Naive thymus-derived CD4-positive, alpha-beta T cell (primary cell): Measurements from ENCODE around the gene CDK15. TPM values are rescaled to one million over a fixed set of nuclear protein-coding genes. Genes with fewer than 3 reads are reported as not detected.

Source experiments
- ATAC-seq: fragments of 150-1000 bp; cut with Tn5 transposase; 2 replicates; pipeline ENCODE4 v1.10.0; 2021; ENCODE audit warnings: mild to moderate bottlenecking, moderate library complexity
- CTCF ChIA-PET: fragments of 350-600 bp; sonication (Branson Sonifier 250); formaldehyde crosslinking; loops from one replicate; lab custom pipeline; 2021; ENCODE audit warnings: antibody characterized with exemption; lab: Charles Lee
- POLR2A ChIA-PET: fragments of 350-600 bp; sonication (Branson Sonifier 250); formaldehyde crosslinking; loops from one replicate; lab custom pipeline; 2021; ENCODE audit warnings: antibody characterized with exemption, inconsistent platforms; lab: Charles Lee
- DNase-seq, 9 donors: peaks; one replicate each; pipeline versions ENCODE4 v3.0.0 to v3.0.0-alpha.2; 2020 to 2022; ENCODE audit warnings: mixed read lengths in 1 of 9
- H3K27ac ChIP-seq: one replicate; pipeline ENCODE4 v1.7.0; 2013; ENCODE audit warnings: mild to moderate bottlenecking, low read depth, low read length, moderate library complexity
- H3K27me3 ChIP-seq, 2 donors: one replicate each; pipeline ENCODE4 v1.7.0; 2013; ENCODE audit warnings: low read length in 2 of 2, mild to moderate bottlenecking in 2 of 2, moderate library complexity in 2 of 2; ENCODE audit not compliant: control insufficient read depth in 2 of 2, insufficient read depth in 2 of 2
- H3K36me3 ChIP-seq, 3 experiments: 1 replicate in 2 of 3; 2 replicates in 1 of 3; pipeline ENCODE4 v1.7.0; 2013; ENCODE audit warnings: low read length in 3 of 3, mild to moderate bottlenecking in 3 of 3, moderate library complexity in 1 of 3; ENCODE audit not compliant: insufficient read depth in 3 of 3, control insufficient read depth in 2 of 3
- H3K4me1 ChIP-seq, 2 donors: one replicate each; pipeline ENCODE4 v1.7.0; 2013; ENCODE audit warnings: low read length in 2 of 2, mild to moderate bottlenecking in 2 of 2, moderate library complexity in 1 of 2; ENCODE audit not compliant: control insufficient read depth in 2 of 2, insufficient read depth in 2 of 2
- H3K4me3 ChIP-seq: 2 replicates; pipeline ENCODE4 v1.7.0; 2013; ENCODE audit warnings: mild to moderate bottlenecking, low read length
- H3K9me3 ChIP-seq, 3 experiments: 1 replicate in 2 of 3; 2 replicates in 1 of 3; pipeline ENCODE4 v1.7.0; 2013; ENCODE audit warnings: low read length in 3 of 3; ENCODE audit not compliant: control insufficient read depth in 2 of 3
- H3K27ac Mint-ChIP-seq, 9 donors: one replicate each; pipeline ENCODE4 v1.8.0; 2020 to 2022; ENCODE audit warnings: mixed read lengths in 9 of 9, mild to moderate bottlenecking in 8 of 9, moderate library complexity in 5 of 9, inconsistent platforms in 2 of 9
- H3K27me3 Mint-ChIP-seq, 5 donors: one replicate each; pipeline ENCODE4 v1.8.0; 2021 to 2022; ENCODE audit warnings: mixed read lengths in 5 of 5, mild to moderate bottlenecking in 1 of 5
- H3K36me3 Mint-ChIP-seq, 5 donors: one replicate each; pipeline ENCODE4 v1.8.0; 2020 to 2022; ENCODE audit warnings: mixed read lengths in 5 of 5, mild to moderate bottlenecking in 3 of 5, inconsistent platforms in 1 of 5
- H3K4me1 Mint-ChIP-seq, 7 donors: one replicate each; pipeline ENCODE4 v1.8.0; 2020 to 2022; ENCODE audit warnings: mixed read lengths in 7 of 7, mild to moderate bottlenecking in 3 of 7, inconsistent platforms in 1 of 7
- H3K4me3 Mint-ChIP-seq, 10 donors: one replicate each; pipeline ENCODE4 v1.8.0; 2020 to 2022; ENCODE audit warnings: mild to moderate bottlenecking in 10 of 10, mixed read lengths in 10 of 10, moderate library complexity in 6 of 10, inconsistent platforms in 2 of 10
- H3K9me3 Mint-ChIP-seq, 11 donors: one replicate each; pipeline ENCODE4 v1.8.0; 2020 to 2022; ENCODE audit warnings: mixed read lengths in 11 of 11, mild to moderate bottlenecking in 4 of 11, inconsistent platforms in 1 of 11, moderate library complexity in 1 of 11
- intact Hi-C, 2 donors: fragments of 100-400 bp; cut with micrococcal nuclease; formaldehyde crosslinking; loops; one replicate each; pipeline ENCODE4 v1.15.1; 2023
- polyA plus RNA-seq, 2 donors: library from polyadenylated mRNA; unstranded; fragments of 300-500 nt; fragmentation: Illumina TruSeq; gene quantifications; one replicate each; pipeline ENCODE4 v1.2.3, GENCODE V29; 2021
- total RNA-seq, 6 experiments: library from RNA in 5 of 6; stranded (reverse) in 5 of 6; gene quantifications; 1 replicate in 5 of 6; 2 replicates in 1 of 6; pipeline ENCODE4 v1.2.3 and lab custom pipeline; 2021 to 2026

CDK15 gene
- total and polyA plus RNA-seq, 7 experiments from 2014 or later: not detected

GRCh38 chr2:201828220-201828619 is 21.9 kb downstream of the CDK15 start:
- Mint-ChIP-seq H3K27ac (no peak overlapping the region), H3K27me3 (peaks cover 0 to 14% (median 12%) of the 10 kb centered on the region in 5 donors), H3K4me3 (no peak overlapping the region), H3K36me3 (peaks cover 0 to 3% (median 0%) of the 10 kb centered on the region in 5 donors), H3K4me1 (no peaks in the 10 kb centered on the region), H3K9me3 (peaks cover 0 to 9% (median 0%) of the 10 kb centered on the region in 11 donors)
- no peak overlapping the region for H3K27ac ChIP-seq
- ChIA-PET CTCF (no interaction called here), POLR2A (no interaction called here)
- H3K27me3 ChIP-seq: no peaks in the 10 kb centered on the region
- no peaks in the 10 kb centered on the region for H3K4me1 ChIP-seq
- ATAC-seq (no peak), DNase-seq (no peak)
- no peaks in the 10 kb centered on the region for H3K9me3 ChIP-seq
- no peak overlapping the region for H3K4me3 ChIP-seq
- intact Hi-C loops: no loop called here
- no peaks in the 10 kb centered on the region for H3K36me3 ChIP-seq

GRCh38 chr2:201830666-201831065 is 24.3 kb downstream of the CDK15 start:
- no peaks in the 10 kb centered on the region for H3K27me3 ChIP-seq
- intact Hi-C loops: no loop called here
- no peaks in the 10 kb centered on the region for H3K9me3 ChIP-seq
- Mint-ChIP-seq H3K4me1 (no peaks in the 10 kb centered on the region), H3K27me3 (peaks cover 0 to 14% (median 10%) of the 10 kb centered on the region in 5 donors), H3K27ac (no peak overlapping the region), H3K9me3 (peaks cover 0 to 7% (median 0%) of the 10 kb centered on the region in 11 donors), H3K4me3 (no peak overlapping the region), H3K36me3 (peaks cover 0 to 3% (median 0%) of the 10 kb centered on the region in 5 donors)
- no peaks in the 10 kb centered on the region for H3K36me3 ChIP-seq
- CTCF ChIA-PET: no interaction called here
- POLR2A ChIA-PET: no interaction called here
- ATAC-seq (no peak), DNase-seq (no peak)
- no peak overlapping the region for H3K27ac ChIP-seq
- no peak overlapping the region for H3K4me3 ChIP-seq
- no peaks in the 10 kb centered on the region for H3K4me1 ChIP-seq

- H3K27me3 Mint-ChIP-seq: peaks cover 3 to 15% (median 12%) of the 10 kb centered on the region in 5 donors
- peaks cover 0 to 6% (median 0%) of the 10 kb centered on the region in 11 donors for H3K9me3 Mint-ChIP-seq
- H3K4me3 Mint-ChIP-seq: no peak overlapping the region
- H3K27ac Mint-ChIP-seq: no peak overlapping the region
- ATAC-seq: no peak
- no peak overlapping the region for H3K4me3 ChIP-seq
- H3K27me3 ChIP-seq: no peaks in the 10 kb centered on the region
- no peaks in the 10 kb centered on the region for H3K4me1 Mint-ChIP-seq
- no peaks in the 10 kb centered on the region for H3K36me3 ChIP-seq
- CTCF ChIA-PET: no interaction called here
- POLR2A ChIA-PET: interaction anchor here (0.6 kb wide), 1 partner anchor 51 kb away, joined by 5 read pairs; no protein-coding TSS in a partner anchor
- DNase-seq: no peak
- H3K4me1 ChIP-seq: no peaks in the 10 kb centered on the region
- intact Hi-C loops: no loop called here
- H3K27ac ChIP-seq: no peak overlapping the region
- peaks cover 0 to 3% (median 0%) of the 10 kb centered on the region in 5 donors for H3K36me3 Mint-ChIP-seq
- no peaks in the 10 kb centered on the region for H3K9me3 ChIP-seq
These were observed 25.1 kb downstream of the CDK15 start for GRCh38 chr2:201831469-201831868.

- H3K4me1 ChIP-seq: no peaks in the 10 kb centered on the region
- ChIA-PET POLR2A (no interaction called here), CTCF (no interaction called here)
- Mint-ChIP-seq H3K27ac (peak overlapping the region in 1 of 9 donors; percentile 75), H3K9me3 (peaks cover 0 to 6% (median 0%) of the 10 kb centered on the region in 11 donors), H3K4me1 (no peaks in the 10 kb centered on the region), H3K4me3 (no peak overlapping the region), H3K27me3 (peaks cover 6 to 16% (median 9%) of the 10 kb centered on the region in 5 donors), H3K36me3 (peaks cover 0 to 3% (median 0%) of the 10 kb centered on the region in 5 donors)
- intact Hi-C loops: no loop called here
- no peaks in the 10 kb centered on the region for H3K27me3 ChIP-seq
- H3K4me3 ChIP-seq: no peak overlapping the region
- no peak overlapping the region for H3K27ac ChIP-seq
- H3K9me3 ChIP-seq: no peaks in the 10 kb centered on the region
- no peaks in the 10 kb centered on the region for H3K36me3 ChIP-seq
- DNase-seq (no peak), ATAC-seq (no peak)
These were observed 27.4 kb downstream of the CDK15 start for GRCh38 chr2:201833781-201834180.

GRCh38 chr2:201835066-201835465 is 28.7 kb downstream of the CDK15 start:
- H3K27ac ChIP-seq: no peak overlapping the region
- H3K36me3 ChIP-seq: no peaks in the 10 kb centered on the region
- POLR2A ChIA-PET: no interaction called here
- peaks cover 6 to 13% (median 7%) of the 10 kb centered on the region in 5 donors for H3K27me3 Mint-ChIP-seq
- intact Hi-C loops: no loop called here
- no peak for ATAC-seq
- H3K4me3 Mint-ChIP-seq: no peak overlapping the region
- CTCF ChIA-PET: no interaction called here
- H3K9me3 Mint-ChIP-seq: peaks cover 0 to 7% (median 0%) of the 10 kb centered on the region in 11 donors
- no peak overlapping the region for H3K4me3 ChIP-seq
- H3K27ac Mint-ChIP-seq: no peak overlapping the region
- no peaks in the 10 kb centered on the region for H3K36me3 Mint-ChIP-seq
- no peak for DNase-seq
- H3K4me1 ChIP-seq: no peaks in the 10 kb centered on the region
- H3K27me3 ChIP-seq: no peaks in the 10 kb centered on the region
- no peaks in the 10 kb centered on the region for H3K4me1 Mint-ChIP-seq
- H3K9me3 ChIP-seq: no peaks in the 10 kb centered on the region

- peaks cover 6 to 16% (median 14%) of the 10 kb centered on the region in 5 donors for H3K27me3 Mint-ChIP-seq
These were observed 31.1 kb downstream of the CDK15 start for GRCh38 chr2:201837391-201837790.

GRCh38 chr2:201837824-201838431 is 31.6 kb downstream of the CDK15 start:
- H3K9me3 ChIP-seq: no peaks in the 10 kb centered on the region
- no peaks in the 10 kb centered on the region for H3K4me1 Mint-ChIP-seq
- no peak overlapping the region for H3K27ac Mint-ChIP-seq
- no peak for DNase-seq
- ATAC-seq: no peak
- ChIA-PET CTCF (no interaction called here), POLR2A (no interaction called here)
- H3K27me3 Mint-ChIP-seq: peaks cover 6 to 19% (median 14%) of the 10 kb centered on the region in 5 donors
- H3K36me3 ChIP-seq: no peaks in the 10 kb centered on the region
- intact Hi-C loops: no loop called here
- no peak overlapping the region for H3K4me3 Mint-ChIP-seq
- H3K36me3 Mint-ChIP-seq: peaks cover 0 to 6% (median 6%) of the 10 kb centered on the region in 5 donors
- H3K27me3 ChIP-seq: no peaks in the 10 kb centered on the region
- peaks cover 0 to 23% (median 8%) of the 10 kb centered on the region in 11 donors for H3K9me3 Mint-ChIP-seq
- no peak overlapping the region for H3K27ac ChIP-seq
- H3K4me3 ChIP-seq: no peak overlapping the region
- H3K4me1 ChIP-seq: no peaks in the 10 kb centered on the region

More at GRCh38 chr2:201837391-201837790, 31.1 kb downstream of the CDK15 start:
- Mint-ChIP-seq H3K27ac (no peak overlapping the region), H3K4me1 (no peaks in the 10 kb centered on the region), H3K4me3 (no peak overlapping the region), H3K36me3 (peaks cover 0 to 6% (median 6%) of the 10 kb centered on the region in 5 donors), H3K9me3 (peaks cover 0 to 23% (median 8%) of the 10 kb centered on the region in 11 donors)
- no peaks in the 10 kb centered on the region for H3K9me3 ChIP-seq
- H3K4me1 ChIP-seq: no peaks in the 10 kb centered on the region
- no peak overlapping the region for H3K27ac ChIP-seq
- no peaks in the 10 kb centered on the region for H3K27me3 ChIP-seq
- no peak for ATAC-seq
- intact Hi-C loops: no loop called here
- no peak for DNase-seq
- H3K4me3 ChIP-seq: no peak overlapping the region
- CTCF ChIA-PET: no interaction called here
- POLR2A ChIA-PET: no interaction called here
- no peaks in the 10 kb centered on the region for H3K36me3 ChIP-seq
